CD4-positive, CD25-positive, alpha-beta regulatory T cell (primary cell): ENCODE data around the gene NAPG. TPM values are rescaled to one million over a fixed set of nuclear protein-coding genes. Genes with fewer than 3 reads are reported as not detected.

Experiments used
- ATAC-seq, 2 donors: fragments of 150-1000 bp; cut with Tn5 transposase; one replicate each; pipeline ENCODE4 v1.10.0; 2021; ENCODE audit warnings: low read depth in 2 of 2, moderate number of reproducible peaks in 2 of 2, moderate library complexity in 1 of 2
- DNase-seq, 3 donors: peaks; one replicate each; pipeline versions ENCODE4 v3.0.0 to v3.0.0-alpha.2; 2012 to 2022; ENCODE audit warnings: mixed read lengths in 1 of 3
- H3K27ac ChIP-seq: one replicate; pipeline ENCODE4 v1.7.0; 2013; ENCODE audit warnings: mild to moderate bottlenecking, low read length; ENCODE audit not compliant: insufficient read depth, poor library complexity, severe bottlenecking
- H3K27me3 ChIP-seq: one replicate; pipeline ENCODE4 v1.7.0; 2013; ENCODE audit warnings: low read length; ENCODE audit not compliant: control insufficient read depth, insufficient read depth
- H3K36me3 ChIP-seq: one replicate; pipeline ENCODE4 v1.7.0; 2013; ENCODE audit warnings: mild to moderate bottlenecking, low read length, moderate library complexity; ENCODE audit not compliant: control insufficient read depth, insufficient read depth
- H3K4me1 ChIP-seq: 2 replicates; pipeline ENCODE4 v1.7.0; 2013; ENCODE audit warnings: mild to moderate bottlenecking, low read length; ENCODE audit not compliant: insufficient read depth, control insufficient read depth, poor library complexity, severe bottlenecking
- H3K4me3 ChIP-seq: one replicate; pipeline ENCODE4 v1.7.0; 2013; ENCODE audit warnings: low read depth, mild to moderate bottlenecking, low read length, moderate library complexity
- H3K9me3 ChIP-seq, 2 experiments: 1 replicate in 1 of 2; 2 replicates in 1 of 2; pipeline ENCODE4 v1.7.0; 2013; ENCODE audit warnings: low read length in 2 of 2, mild to moderate bottlenecking in 1 of 2, moderate library complexity in 1 of 2; ENCODE audit not compliant: control insufficient read depth in 2 of 2
- H3K27ac Mint-ChIP-seq, 3 donors: one replicate each; pipeline ENCODE4 v1.8.0; 2020 to 2022; ENCODE audit warnings: mild to moderate bottlenecking in 3 of 3, mixed read lengths in 3 of 3, moderate library complexity in 2 of 3
- H3K27me3 Mint-ChIP-seq: one replicate; pipeline ENCODE4 v1.8.0; 2022; ENCODE audit warnings: mild to moderate bottlenecking, mixed read lengths
- H3K36me3 Mint-ChIP-seq: one replicate; pipeline ENCODE4 v1.8.0; 2020; ENCODE audit warnings: mixed read lengths
- H3K4me1 Mint-ChIP-seq, 4 donors: one replicate each; pipeline ENCODE4 v1.8.0; 2020 to 2022; ENCODE audit warnings: mixed read lengths in 4 of 4, mild to moderate bottlenecking in 1 of 4
- H3K4me3 Mint-ChIP-seq, 4 donors: one replicate each; pipeline ENCODE4 v1.8.0; 2020 to 2022; ENCODE audit warnings: mild to moderate bottlenecking in 4 of 4, mixed read lengths in 4 of 4, moderate library complexity in 3 of 4
- H3K9me3 Mint-ChIP-seq, 7 donors: one replicate each; pipeline ENCODE4 v1.8.0; 2020 to 2022; ENCODE audit warnings: mixed read lengths in 7 of 7, mild to moderate bottlenecking in 3 of 7, moderate library complexity in 2 of 7
- polyA plus RNA-seq, 4 donors: library from polyadenylated mRNA; unstranded; fragments of 300-500 nt; fragmentation: Illumina TruSeq; gene quantifications; one replicate each; pipeline ENCODE4 v1.2.3, GENCODE V29; 2021
- total RNA-seq: library from RNA; stranded (reverse); gene quantifications from one replicate; pipeline ENCODE4 v1.2.3, GENCODE V29; 2022

NAPG gene
- total and polyA plus RNA-seq, 5 donors from 2014 or later: 11.5 to 36.9 (median 14.6) TPM

GRCh38 chr18:10524507-10525370 is 1.1 kb upstream of the NAPG start:
- Histone ChIP-seq H3K4me1 (peaks cover 37% of the 10 kb centered on the region), H3K27me3 (peaks cover 3% of the 10 kb centered on the region), H3K9me3 (no peaks in the 10 kb centered on the region), H3K4me3 (peak overlapping the region; percentile 87), H3K36me3 (no peaks in the 10 kb centered on the region), H3K27ac (peak overlapping the region; percentile 85)
- H3K36me3 Mint-ChIP-seq: no peaks in the 10 kb centered on the region
- H3K27me3 Mint-ChIP-seq: peaks cover 17% of the 10 kb centered on the region
- ATAC-seq (no peak), DNase-seq (no peak)
- peaks cover 0 to 2% (median 0%) of the 10 kb centered on the region in 7 donors for H3K9me3 Mint-ChIP-seq
- peak overlapping the region; percentile 95 to 100 (median 97) for H3K4me3 Mint-ChIP-seq
- peaks cover 21 to 54% (median 38%) of the 10 kb centered on the region in 4 donors for H3K4me1 Mint-ChIP-seq
- H3K27ac Mint-ChIP-seq: peak overlapping the region in 2 of 3 donors; percentile 95 to 96

DNA sequence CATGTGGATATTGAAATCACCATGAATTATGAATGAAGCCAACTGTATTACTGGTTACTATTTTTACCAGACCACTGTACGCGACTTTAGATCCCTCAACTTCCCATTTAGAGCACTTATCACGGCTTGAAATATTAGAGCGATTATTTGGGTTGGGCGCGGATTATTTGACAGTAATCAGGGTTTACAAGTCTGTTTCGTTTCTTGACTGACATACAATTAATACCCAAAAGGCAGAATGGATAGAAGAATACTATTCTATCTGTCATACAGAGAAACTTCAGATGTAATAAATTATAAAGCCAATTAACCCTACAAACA is 496 bp upstream of the NAPG start:
- Mint-ChIP-seq H3K4me1 (peaks cover 24 to 54% (median 41%) of the 10 kb centered on the region in 4 donors), H3K9me3 (peaks cover 0 to 2% (median 0%) of the 10 kb centered on the region in 7 donors), H3K27ac (peak overlapping the region; percentile 94 to 96 (median 95)), H3K27me3 (peaks cover 11% of the 10 kb centered on the region), H3K4me3 (peak overlapping the region; percentile 95 to 100 (median 97)), H3K36me3 (no peaks in the 10 kb centered on the region)
- ATAC-seq (no peak), DNase-seq (no peak)
- no peaks in the 10 kb centered on the region for H3K36me3 ChIP-seq
- peaks cover 37% of the 10 kb centered on the region for H3K4me1 ChIP-seq
- H3K9me3 ChIP-seq: no peaks in the 10 kb centered on the region
- peak overlapping the region; percentile 87 for H3K4me3 ChIP-seq
- peak overlapping the region; percentile 85 for H3K27ac ChIP-seq
- no peaks in the 10 kb centered on the region for H3K27me3 ChIP-seq

DNA sequence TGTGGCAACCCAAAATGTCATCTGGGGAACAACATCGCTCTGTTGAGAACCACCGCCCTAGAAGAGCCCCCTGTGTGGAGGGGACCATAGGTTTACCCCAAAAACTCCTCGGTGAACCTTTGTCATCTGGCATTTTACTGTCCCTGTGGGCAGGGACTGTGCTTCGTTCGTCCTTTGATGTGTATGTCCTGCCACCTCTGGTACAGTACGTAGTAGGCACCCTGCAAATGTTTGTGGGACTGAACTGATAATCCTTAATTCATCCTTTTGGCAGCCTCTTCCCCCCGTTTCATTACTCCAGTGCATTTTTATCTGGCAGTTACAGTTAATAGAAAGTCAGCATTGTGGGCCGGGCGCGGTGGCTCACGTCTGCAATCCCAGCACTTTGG is 728 bp downstream of the NAPG start:
- DNase-seq (no peak), ATAC-seq (no peak)
- H3K9me3 Mint-ChIP-seq: peaks cover 0 to 2% (median 0%) of the 10 kb centered on the region in 7 donors
- Histone ChIP-seq H3K9me3 (no peaks in the 10 kb centered on the region), H3K36me3 (no peaks in the 10 kb centered on the region), H3K27me3 (no peaks in the 10 kb centered on the region), H3K4me1 (peaks cover 37% of the 10 kb centered on the region), H3K27ac (peak overlapping the region; percentile 85), H3K4me3 (peak overlapping the region; percentile 96)
- peaks cover 25 to 62% (median 48%) of the 10 kb centered on the region in 4 donors for H3K4me1 Mint-ChIP-seq
- H3K4me3 Mint-ChIP-seq: peak overlapping the region; percentile 92 to 100 (median 96)
- H3K36me3 Mint-ChIP-seq: no peaks in the 10 kb centered on the region
- H3K27ac Mint-ChIP-seq: peak overlapping the region; percentile 70 to 96 (median 90)
- H3K27me3 Mint-ChIP-seq: peaks cover 10% of the 10 kb centered on the region

GRCh38 chr18:10528439-10528838 is 2.6 kb downstream of the NAPG start:
- Histone ChIP-seq H3K27me3 (no peaks in the 10 kb centered on the region), H3K36me3 (no peaks in the 10 kb centered on the region), H3K9me3 (no peaks in the 10 kb centered on the region), H3K4me3 (peak overlapping the region; percentile 24), H3K27ac (no peak overlapping the region), H3K4me1 (peaks cover 37% of the 10 kb centered on the region)
- H3K36me3 Mint-ChIP-seq: no peaks in the 10 kb centered on the region
- DNase-seq (no peak), ATAC-seq (no peak)
- H3K4me1 Mint-ChIP-seq: peaks cover 25 to 66% (median 52%) of the 10 kb centered on the region in 4 donors
- H3K27ac Mint-ChIP-seq: peak overlapping the region; percentile 48 to 78 (median 55)
- no peaks in the 10 kb centered on the region for H3K9me3 Mint-ChIP-seq
- peak overlapping the region in 3 of 4 donors; percentile 95 to 100 (median 97) for H3K4me3 Mint-ChIP-seq
- peaks cover 6% of the 10 kb centered on the region for H3K27me3 Mint-ChIP-seq

DNA sequence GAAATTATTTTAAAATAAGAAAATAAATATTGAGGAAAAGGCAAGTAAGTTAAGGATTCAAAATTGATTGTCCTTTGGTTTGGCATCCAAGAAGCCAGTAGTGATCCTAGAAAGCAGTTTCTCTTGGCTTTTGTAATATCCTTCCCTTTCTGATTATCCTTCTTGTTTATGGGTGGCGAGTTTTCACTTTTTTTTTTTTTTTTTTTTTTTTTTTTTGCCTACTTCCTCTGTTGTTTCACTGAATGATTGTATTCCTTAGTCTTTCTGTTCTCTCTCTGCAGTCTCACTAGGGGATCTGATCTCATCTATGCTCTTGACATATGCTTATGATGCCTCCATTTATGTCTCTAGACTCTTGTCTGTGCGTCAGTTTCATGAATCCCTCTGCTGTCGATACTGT is 4.2 kb downstream of the NAPG start:
- Mint-ChIP-seq H3K36me3 (peaks cover 4% of the 10 kb centered on the region), H3K27ac (peak overlapping the region in 2 of 3 donors; percentile 66 to 72), H3K9me3 (no peaks in the 10 kb centered on the region), H3K4me1 (peaks cover 22 to 59% (median 45%) of the 10 kb centered on the region in 4 donors), H3K27me3 (peaks cover 6% of the 10 kb centered on the region), H3K4me3 (peak overlapping the region in 2 of 4 donors; percentile 1 to 27)
- Histone ChIP-seq H3K4me3 (no peak overlapping the region), H3K4me1 (peaks cover 35% of the 10 kb centered on the region), H3K9me3 (no peaks in the 10 kb centered on the region), H3K36me3 (no peaks in the 10 kb centered on the region), H3K27me3 (no peaks in the 10 kb centered on the region), H3K27ac (no peak overlapping the region)
- ATAC-seq (no peak), DNase-seq (peak in 1 of 3 donors; percentile 29)

DNA sequence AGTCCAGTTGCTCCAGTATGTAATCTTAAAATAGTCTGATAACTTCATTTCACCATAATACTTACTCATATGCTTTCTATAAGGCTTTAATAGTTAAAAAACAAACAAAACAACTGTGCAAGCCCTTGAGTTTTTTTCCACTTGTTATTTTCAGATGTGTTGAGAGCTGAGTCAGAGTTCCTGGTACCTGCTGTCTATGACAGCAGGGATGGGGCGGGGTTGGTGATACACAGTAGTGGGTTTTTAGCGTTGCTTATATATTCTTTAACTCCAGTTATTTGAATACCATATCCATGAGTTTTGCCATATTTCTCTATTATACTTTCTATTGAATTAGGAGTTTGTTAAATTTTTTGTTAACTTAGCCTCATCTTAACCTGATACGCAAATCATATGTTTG is 5.0 kb downstream of the NAPG start:
- H3K27ac ChIP-seq: no peak overlapping the region
- peaks cover 29% of the 10 kb centered on the region for H3K4me1 ChIP-seq
- H3K4me3 Mint-ChIP-seq: peak overlapping the region in 2 of 4 donors; percentile 22 to 27
- no peaks in the 10 kb centered on the region for H3K9me3 ChIP-seq
- H3K4me3 ChIP-seq: peak overlapping the region; percentile 42
- peaks cover 4% of the 10 kb centered on the region for H3K36me3 Mint-ChIP-seq
- ATAC-seq (peak; percentile 68 to 73), DNase-seq (peak in 1 of 3 donors; percentile 83)
- H3K36me3 ChIP-seq: peaks cover under 1% of the 10 kb centered on the region
- peak overlapping the region; percentile 63 to 87 (median 66) for H3K27ac Mint-ChIP-seq
- H3K27me3 Mint-ChIP-seq: peaks cover 1% of the 10 kb centered on the region
- H3K9me3 Mint-ChIP-seq: no peaks in the 10 kb centered on the region
- peaks cover 25 to 50% (median 39%) of the 10 kb centered on the region in 4 donors for H3K4me1 Mint-ChIP-seq
- H3K27me3 ChIP-seq: no peaks in the 10 kb centered on the region

DNA sequence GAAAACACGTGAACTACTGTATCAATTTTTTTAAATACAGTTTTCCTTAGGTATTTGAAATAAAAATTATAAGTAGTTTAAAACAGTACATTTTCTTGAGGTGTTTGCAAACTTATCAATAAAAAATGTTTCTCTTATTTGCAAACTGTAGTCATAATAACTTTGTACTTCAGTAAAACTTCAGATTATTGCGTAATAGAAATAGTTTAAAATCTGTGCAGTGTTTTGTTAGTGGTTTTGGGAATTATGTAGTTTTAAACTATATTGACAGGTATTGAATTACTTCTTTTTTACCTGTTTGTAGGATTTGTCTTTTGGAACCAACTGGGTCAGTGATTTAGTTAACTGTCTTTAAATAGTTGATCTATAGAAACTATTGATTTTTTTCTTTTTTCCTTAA is 7.3 kb downstream of the NAPG start:
- peaks cover 31 to 35% (median 33%) of the 10 kb centered on the region in 4 donors for H3K4me1 Mint-ChIP-seq
- no peak overlapping the region for H3K27ac Mint-ChIP-seq
- H3K4me3 Mint-ChIP-seq: no peak overlapping the region
- no peaks in the 10 kb centered on the region for H3K27me3 ChIP-seq
- H3K36me3 Mint-ChIP-seq: peaks cover 20% of the 10 kb centered on the region
- H3K27me3 Mint-ChIP-seq: no peaks in the 10 kb centered on the region
- H3K9me3 Mint-ChIP-seq: no peaks in the 10 kb centered on the region
- DNase-seq (no peak), ATAC-seq (no peak)
- H3K4me1 ChIP-seq: peaks cover 12% of the 10 kb centered on the region
- no peaks in the 10 kb centered on the region for H3K9me3 ChIP-seq
- peaks cover 4% of the 10 kb centered on the region for H3K36me3 ChIP-seq
- no peak overlapping the region for H3K4me3 ChIP-seq
- no peak overlapping the region for H3K27ac ChIP-seq
